Neural cell (in vitro differentiated cells): ENCODE results near the gene FGF14. TPM values are rescaled to one million over a fixed set of nuclear protein-coding genes. Genes with fewer than 3 reads are reported as not detected.

ENCODE experiments used
- H2AFZ ChIP-seq: fragments of 200-600, 300-800 bp; sonication (generic), shearing (Covaris generic); 2 replicates; pipeline ENCODE4 v1.6.0; 2014; ENCODE audit warnings: low read depth, mild to moderate bottlenecking, antibody characterized with exemption, low read length, moderate library complexity
- H3F3A ChIP-seq: fragments of 200-600 bp; shearing (Covaris generic); 2 replicates; pipeline ENCODE4 v1.6.1; 2016; ENCODE audit warnings: mild to moderate bottlenecking, moderate library complexity, mixed read lengths, antibody characterized with exemption, low read length; ENCODE audit not compliant: insufficient read depth, poor library complexity, severe bottlenecking
- H3K27ac ChIP-seq: fragments of 200-600, 300-800 bp; sonication (generic), shearing (Covaris generic); 2 replicates; pipeline ENCODE4 v1.5.1; 2014; ENCODE audit warnings: mild to moderate bottlenecking, low read length, moderate library complexity
- H3K27me3 ChIP-seq: fragments of 300-800, 200-600 bp; sonication (generic), shearing (Covaris generic); 2 replicates; pipeline ENCODE4 v1.6.0; 2014; ENCODE audit warnings: mild to moderate bottlenecking, low read depth, low read length, moderate library complexity; ENCODE audit not compliant: insufficient read depth
- H3K36me3 ChIP-seq: fragments of 300-800, 200-600 bp; sonication (generic), shearing (Covaris generic); 2 replicates; pipeline ENCODE4 v1.5.1; 2014; ENCODE audit warnings: mild to moderate bottlenecking, antibody characterized with exemption, low read length, moderate library complexity; ENCODE audit not compliant: insufficient read depth
- H3K4me2 ChIP-seq: fragments of 300-800, 200-600 bp; sonication (generic), shearing (Covaris generic); 2 replicates; pipeline ENCODE4 v1.6.0; 2014; ENCODE audit warnings: mild to moderate bottlenecking, low read length
- H3K4me3 ChIP-seq: fragments of 300-800, 200-600 bp; sonication (generic), shearing (Covaris generic); 2 replicates; pipeline ENCODE4 v1.5.1; 2014; ENCODE audit warnings: mild to moderate bottlenecking, low read length, moderate library complexity
- H3K79me2 ChIP-seq: fragments of 200-600 bp; shearing (Covaris generic); replicated peaks from 2 replicates; pipeline ENCODE4 v1.6.0; 2014; ENCODE audit warnings: mild to moderate bottlenecking, low read length, moderate library complexity; ENCODE audit not compliant: insufficient read depth
- H3K9ac ChIP-seq: fragments of 300-800, 200-600 bp; sonication (generic), shearing (Covaris generic); 2 replicates; pipeline ENCODE4 v1.6.1; 2016; ENCODE audit warnings: mild to moderate bottlenecking, low read length, mixed read lengths
- H3K9me2 ChIP-seq: fragments of 200-600 bp; shearing (Covaris generic); 2 replicates; pipeline ENCODE4 v1.6.1; 2016; ENCODE audit warnings: mild to moderate bottlenecking, low read length, mixed read lengths; ENCODE audit not compliant: insufficient read depth
- H3K9me3 ChIP-seq: fragments of 200-600, 300-800 bp; sonication (generic), shearing (Covaris generic); 2 replicates; pipeline ENCODE4 v1.6.1; 2016; ENCODE audit warnings: mild to moderate bottlenecking, mixed run types, low read length, moderate library complexity, mixed read lengths
- H4K20me1 ChIP-seq: fragments of 200-600 bp; shearing (Covaris generic); 2 replicates; pipeline ENCODE4 v1.6.1; 2016; ENCODE audit warnings: mild to moderate bottlenecking, mixed run types; ENCODE audit not compliant: insufficient read depth
- CTCF ChIP-seq: fragments of 450-650 bp; IDR thresholded peaks from 2 replicates; pipeline ENCODE4 v1.5.1; 2014; ENCODE audit warnings: antibody characterized with exemption, mild to moderate bottlenecking, moderate library complexity; ENCODE audit not compliant: poor library complexity, severe bottlenecking
- EP300 ChIP-seq: fragments of 450-650 bp; conservative IDR thresholded peaks from 2 replicates; pipeline ENCODE4 v1.6.1; 2014; ENCODE audit warnings: antibody characterized with exemption, mild to moderate bottlenecking, moderate library complexity; ENCODE audit not compliant: poor library complexity, severe bottlenecking
- EZH2 ChIP-seq: fragments of 200-600, 300-800 bp; shearing (Covaris generic), sonication (generic); IDR thresholded peaks from 2 replicates; pipeline ENCODE4 v1.6.1; 2014; ENCODE audit warnings: antibody characterized with exemption, low read length, borderline replicate concordance, mild to moderate bottlenecking; ENCODE audit not compliant: insufficient read depth, poor library complexity, severe bottlenecking
- MXI1 ChIP-seq: fragments of 450-650 bp; conservative IDR thresholded peaks from 2 replicates; pipeline ENCODE4 v1.6.1; 2014; ENCODE audit warnings: antibody characterized with exemption, mild to moderate bottlenecking; ENCODE audit not compliant: poor library complexity, severe bottlenecking
- POLR2AphosphoS5 ChIP-seq: IDR thresholded peaks from 2 replicates; pipeline ENCODE4 v1.6.1; 2012
- RAD21 ChIP-seq: fragments of 450-650 bp; conservative IDR thresholded peaks from 2 replicates; pipeline ENCODE4 v1.6.1; 2014; ENCODE audit warnings: antibody characterized with exemption, mild to moderate bottlenecking, moderate library complexity
- REST ChIP-seq: IDR thresholded peaks from 2 replicates; pipeline ENCODE4 v1.6.1; 2012; ENCODE audit warnings: borderline replicate concordance
- SMC3 ChIP-seq: fragments of 450-650 bp; conservative IDR thresholded peaks from 2 replicates; pipeline ENCODE4 v1.6.1; 2014; ENCODE audit warnings: antibody characterized with exemption, mild to moderate bottlenecking, moderate library complexity; ENCODE audit not compliant: poor library complexity
- TAF1 ChIP-seq: IDR thresholded peaks from 2 replicates; pipeline ENCODE4 v1.6.1; 2012; ENCODE audit warnings: low read depth
- polyA plus RNA-seq: library from polyadenylated mRNA; depleted of rRNA; stranded (reverse); fragments of >200 nt; gene quantifications from 2 replicates; pipeline ENCODE4 v1.2.3, GENCODE V29; 2014

Gene FGF14
- polyA plus RNA-seq, 1 donor from 2014 or later = 36.4 TPM

GRCh38 chr13:102235689-102236088 lies 166.2 kb downstream of the FGF14 start:
- no peak overlapping the region for H3K27ac ChIP-seq
- no peaks in the 10 kb centered on the region for H3K27me3 ChIP-seq
- H3F3A ChIP-seq = no peaks in the 10 kb centered on the region
- H3K36me3 ChIP-seq = no peaks in the 10 kb centered on the region
- H3K9me3 ChIP-seq = no peaks in the 10 kb centered on the region
- H3K4me2 ChIP-seq = no peak overlapping the region
- TF ChIP-seq MXI1 (no peak), SMC3 (no peak), REST (no peak)
- no peak overlapping the region for H3K4me3 ChIP-seq
- no peaks in the 10 kb centered on the region for H3K79me2 ChIP-seq
- H2AFZ ChIP-seq = no peak overlapping the region
- H4K20me1 ChIP-seq = no peaks in the 10 kb centered on the region
- H3K9me2 ChIP-seq = no peaks in the 10 kb centered on the region
- H3K9ac ChIP-seq = no peak overlapping the region

- Histone ChIP-seq H3K9ac (no peak overlapping the region), H3K9me3 (no peaks in the 10 kb centered on the region), H2AFZ (no peak overlapping the region), H3F3A (no peaks in the 10 kb centered on the region), H3K9me2 (no peaks in the 10 kb centered on the region), H3K4me2 (no peak overlapping the region), H3K27ac (no peak overlapping the region), H3K27me3 (no peaks in the 10 kb centered on the region), H3K79me2 (no peaks in the 10 kb centered on the region), H3K36me3 (no peaks in the 10 kb centered on the region), H3K4me3 (no peak overlapping the region), H4K20me1 (no peaks in the 10 kb centered on the region)
- TF ChIP-seq POLR2AphosphoS5 (no peak), RAD21 (no peak)
These were observed 167.2 kb downstream of the FGF14 start for GRCh38 chr13:102234618-102235017.

GRCh38 chr13:102233566-102234208 lies 168.2 kb downstream of the FGF14 start:
- Histone ChIP-seq H3K27ac (no peak overlapping the region), H3K9me3 (no peaks in the 10 kb centered on the region), H2AFZ (no peak overlapping the region), H3K4me3 (no peak overlapping the region), H3F3A (no peaks in the 10 kb centered on the region), H3K79me2 (no peaks in the 10 kb centered on the region), H3K9ac (no peak overlapping the region), H3K9me2 (no peaks in the 10 kb centered on the region), H3K4me2 (no peak overlapping the region), H3K36me3 (no peaks in the 10 kb centered on the region), H4K20me1 (no peaks in the 10 kb centered on the region), H3K27me3 (no peaks in the 10 kb centered on the region)
- TF ChIP-seq TAF1 (no peak), EZH2 (no peak), SMC3 (no peak), CTCF (no peak), EP300 (no peak), POLR2AphosphoS5 (no peak), REST (no peak), RAD21 (no peak), MXI1 (no peak)
